Inflammatory macrophage treated with lipopolysaccharide for 4 hours (primary cell): Measurements from ENCODE around the gene RNPEPL1.
"Not testable (repeated sequence)": the region's sequence is repeated elsewhere in the genome, so short reads cannot be mapped to it uniquely, and the experiment has no call there.

Experiments used
- DNase-seq: peaks from one replicate; pipeline ENCODE4 v3.0.0-alpha.2; 2020

RNPEPL1 gene

DNA sequence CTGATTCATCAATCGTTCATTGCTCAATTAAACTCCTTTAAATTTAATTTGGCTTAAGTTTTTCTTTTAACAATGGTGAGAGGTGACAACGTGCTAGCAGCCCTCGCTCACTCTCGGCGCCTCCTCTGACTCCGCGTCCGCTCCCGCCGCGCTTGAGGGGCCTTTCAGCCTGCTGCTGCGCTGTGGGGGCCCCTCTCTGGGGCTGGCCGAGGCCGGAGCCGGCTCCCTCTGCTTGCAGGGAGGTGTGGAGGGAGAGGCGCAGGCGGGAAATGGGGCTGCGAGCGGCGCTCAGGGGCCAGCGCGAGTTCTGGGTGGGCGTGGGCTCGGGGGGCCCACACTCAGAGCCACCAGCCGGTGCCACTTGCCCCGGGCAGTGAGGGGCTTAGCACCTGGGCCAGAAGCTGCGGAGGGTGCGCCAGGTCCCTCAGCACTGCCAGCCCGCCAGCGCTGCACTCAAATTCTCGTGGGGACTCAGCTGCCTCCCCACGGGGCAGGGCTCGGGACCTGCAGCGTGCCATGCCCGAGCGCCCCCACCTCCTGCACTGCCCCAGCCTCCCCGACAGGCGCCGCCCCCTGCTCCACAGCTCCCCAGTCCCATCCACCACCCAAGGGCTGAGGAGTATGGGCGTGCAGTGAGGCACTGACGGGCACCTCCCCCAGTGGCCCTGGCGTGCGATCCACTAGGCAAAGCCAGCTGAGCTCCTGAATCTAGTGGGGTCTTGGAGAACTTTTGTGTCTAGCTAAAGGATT, 30.1 kb upstream of the RNPEPL1 start:
- DNase-seq: no peak

DNA sequence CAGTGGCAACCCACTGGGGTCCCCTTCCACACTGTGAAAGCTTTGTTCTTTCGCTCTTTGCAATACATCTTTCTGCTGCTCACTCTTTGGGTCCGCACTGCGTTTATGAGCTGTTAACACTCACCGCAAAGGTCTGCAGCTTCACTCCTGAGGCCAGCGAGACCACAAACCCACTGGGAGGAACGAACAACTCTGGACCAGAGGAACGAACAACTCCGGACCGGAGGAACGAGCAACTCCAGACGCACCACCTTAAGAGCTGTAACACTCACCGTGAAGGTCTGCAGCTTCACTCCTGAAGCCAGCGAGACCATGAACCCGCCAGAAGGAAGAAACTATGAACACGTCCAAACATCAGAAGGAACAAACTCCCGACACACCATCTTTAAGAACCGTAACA, 29.2 kb upstream of the RNPEPL1 start:
- not testable (repeated sequence) for DNase-seq

DNA sequence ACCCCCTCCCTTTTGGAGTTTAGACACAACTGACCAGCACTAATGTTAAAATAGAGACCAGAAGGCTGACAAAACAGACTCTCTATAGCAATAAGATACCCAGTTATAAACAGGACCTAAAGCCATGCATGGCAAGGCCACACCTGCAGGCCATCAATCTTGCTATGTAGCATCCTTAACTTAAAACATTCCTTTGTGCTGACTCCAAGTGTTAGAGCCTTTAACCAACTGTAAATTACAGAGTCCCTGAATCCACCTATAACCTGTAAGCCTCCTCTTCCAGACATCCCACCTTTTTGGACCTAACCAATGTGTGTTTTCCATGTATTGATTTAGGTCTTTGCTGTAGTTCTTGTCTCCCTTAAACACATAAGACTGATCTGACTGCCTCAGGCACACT, 28.4 kb upstream of the RNPEPL1 start:
- no peak for DNase-seq

DNA sequence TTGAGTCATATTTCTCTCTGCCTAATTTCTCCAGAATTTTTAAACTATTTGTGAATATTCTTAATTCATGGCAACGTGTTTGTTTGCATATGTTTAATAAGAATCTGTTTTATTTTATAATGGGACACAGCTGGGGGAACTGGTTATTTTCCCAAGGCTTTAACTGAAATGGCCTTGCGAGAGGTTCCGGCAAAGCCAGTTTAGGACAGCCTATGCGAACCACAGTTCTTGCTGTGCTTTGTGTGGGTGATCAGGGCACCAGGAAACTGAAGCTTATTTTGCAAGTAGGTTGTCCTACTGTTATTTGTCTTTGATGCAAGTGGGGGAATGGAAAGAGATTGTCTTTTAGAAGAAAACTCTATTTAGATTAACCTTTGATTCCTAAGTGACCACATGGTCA, 17.0 kb upstream of the RNPEPL1 start:
- DNase-seq: no peak

DNA sequence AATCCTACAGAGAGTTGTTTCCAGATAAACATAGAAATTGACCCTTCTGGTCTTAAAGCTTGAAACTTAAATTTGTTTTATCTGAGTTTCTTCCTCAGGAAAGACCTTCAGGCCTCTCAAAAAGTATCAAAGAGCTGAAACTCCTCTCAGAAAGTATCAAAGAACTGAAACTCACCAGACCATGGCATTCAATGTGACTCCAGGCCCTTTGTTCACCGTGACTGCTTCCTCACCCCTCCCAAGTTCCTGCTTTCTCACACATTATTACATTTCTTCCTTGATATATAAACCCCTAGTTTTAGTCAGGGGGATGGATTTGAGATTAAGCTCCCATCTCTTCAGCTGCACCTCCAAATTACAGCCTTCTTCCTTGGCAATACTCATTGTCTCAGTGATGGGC, 16.5 kb upstream of the RNPEPL1 start:
- no peak for DNase-seq

DNA sequence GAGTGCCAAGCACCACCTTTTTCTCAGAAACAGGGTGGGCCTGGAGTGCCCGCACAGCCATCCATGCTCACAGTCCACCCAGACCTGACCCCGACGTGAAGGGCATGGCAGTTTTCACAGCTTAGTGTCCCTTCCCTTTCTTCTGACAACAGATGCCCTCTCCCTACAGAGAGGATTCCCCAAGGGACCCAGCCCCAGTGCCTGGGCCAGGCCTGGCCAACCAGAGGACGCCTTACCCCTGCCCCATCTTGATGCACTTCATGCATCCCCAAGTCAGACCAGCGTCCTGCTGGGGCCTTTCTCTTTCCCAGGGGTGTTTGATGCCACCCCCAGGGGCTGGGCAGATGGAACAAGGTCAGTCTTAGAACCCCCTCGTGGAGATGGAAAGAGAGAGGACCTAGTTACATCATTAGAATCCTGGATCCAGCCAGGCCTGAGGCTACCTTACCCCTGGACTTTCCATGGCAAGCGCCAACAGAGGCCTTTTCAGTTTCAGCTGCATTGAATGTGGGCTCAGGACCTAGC, 14.3 kb upstream of the RNPEPL1 start:
- no peak for DNase-seq

DNA sequence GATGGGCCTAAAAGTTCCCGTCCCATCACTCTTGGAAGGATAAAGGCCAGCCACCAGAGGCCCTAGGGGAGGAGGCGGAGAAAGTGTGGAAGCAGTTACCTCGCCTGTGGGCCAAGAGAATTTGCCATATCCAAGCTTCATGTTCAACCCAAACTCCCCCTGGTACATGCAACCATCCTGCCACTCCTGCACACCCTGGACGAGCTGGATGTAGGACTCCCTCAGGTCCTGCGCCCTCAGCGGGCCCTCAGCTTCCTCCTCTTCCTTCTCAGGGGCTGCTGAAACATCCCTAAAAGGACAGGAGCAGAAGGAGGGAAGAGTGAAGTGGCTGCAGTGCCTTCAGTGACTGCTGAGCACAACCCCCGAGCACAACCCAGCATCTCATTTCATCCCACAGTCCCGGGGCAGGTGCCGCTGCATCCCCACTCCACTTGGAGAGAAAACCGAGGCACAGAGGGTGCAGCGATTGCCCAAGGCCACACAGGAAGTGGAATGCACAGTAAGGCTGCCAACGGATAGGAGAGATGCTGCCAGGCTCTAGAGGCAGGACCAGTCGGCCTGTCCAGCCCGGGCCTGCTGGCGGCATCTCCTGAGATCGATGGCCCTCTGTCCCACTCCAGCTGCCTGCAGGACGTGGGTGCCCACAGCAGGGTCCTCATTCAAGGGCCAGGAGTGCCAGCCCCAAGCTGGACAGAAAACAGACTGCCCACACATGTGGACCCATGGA, 13.4 kb upstream of the RNPEPL1 start:
- DNase-seq: no peak

DNA sequence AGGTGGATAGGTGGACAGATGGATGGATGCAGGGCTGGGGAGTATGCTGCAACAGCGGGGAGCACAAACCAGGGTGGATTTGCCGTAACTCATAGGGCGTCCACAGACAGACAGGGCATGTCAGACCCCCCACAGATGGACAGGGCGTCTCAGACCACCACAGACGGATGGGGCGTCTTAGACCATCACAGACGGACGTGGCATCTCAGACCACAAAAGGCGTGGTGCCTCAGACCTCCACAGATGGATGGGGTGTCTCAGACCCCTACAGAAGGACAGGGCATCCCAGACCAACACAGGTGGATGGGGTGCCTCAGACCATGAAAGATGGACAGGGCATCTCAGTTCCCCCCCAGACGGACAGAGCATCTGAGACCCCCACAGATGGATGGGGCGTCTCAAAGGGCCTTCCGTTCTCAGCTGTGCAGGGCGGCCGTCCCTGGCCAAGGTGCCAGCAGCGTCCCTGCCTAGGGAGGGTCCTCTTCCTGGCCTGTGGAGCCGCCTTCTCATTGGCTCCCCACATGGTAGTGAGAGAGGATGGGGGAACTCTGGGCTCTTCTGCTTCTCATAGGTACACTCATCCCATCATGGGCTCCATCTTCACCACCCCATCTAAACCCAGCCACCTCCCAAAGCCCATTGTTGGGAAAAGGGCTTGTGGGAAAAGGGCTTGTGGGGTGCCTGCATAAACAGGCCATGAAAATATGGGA, 12.6 kb upstream of the RNPEPL1 start:
- DNase-seq: no peak

DNA sequence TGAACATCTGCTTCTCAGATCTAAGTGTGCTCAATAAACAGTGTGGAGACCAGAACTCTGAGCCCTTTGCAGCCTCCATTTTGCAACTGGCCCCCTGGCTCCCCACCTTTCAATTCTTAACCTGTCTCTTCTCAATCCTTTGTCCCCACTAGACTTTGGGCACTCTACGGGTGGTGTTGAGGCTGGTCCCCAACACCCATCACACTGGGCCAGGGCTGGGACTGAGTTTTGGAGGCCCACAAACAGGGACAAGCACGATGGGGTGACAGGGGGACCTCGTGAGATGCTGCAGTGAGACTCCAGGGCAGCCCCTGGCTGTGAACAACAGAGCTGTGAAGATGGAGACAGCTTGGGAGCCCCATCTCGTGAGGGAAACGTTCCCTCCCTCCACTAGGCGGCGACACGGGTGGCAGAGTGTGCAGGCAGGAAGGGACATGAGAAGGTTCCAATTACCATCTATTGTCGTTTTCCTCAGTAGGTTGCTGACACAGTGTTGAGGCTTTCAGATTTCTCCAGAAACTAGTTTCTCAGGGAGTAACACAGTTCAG, 11.7 kb upstream of the RNPEPL1 start:
- DNase-seq: peak; percentile 44

DNA sequence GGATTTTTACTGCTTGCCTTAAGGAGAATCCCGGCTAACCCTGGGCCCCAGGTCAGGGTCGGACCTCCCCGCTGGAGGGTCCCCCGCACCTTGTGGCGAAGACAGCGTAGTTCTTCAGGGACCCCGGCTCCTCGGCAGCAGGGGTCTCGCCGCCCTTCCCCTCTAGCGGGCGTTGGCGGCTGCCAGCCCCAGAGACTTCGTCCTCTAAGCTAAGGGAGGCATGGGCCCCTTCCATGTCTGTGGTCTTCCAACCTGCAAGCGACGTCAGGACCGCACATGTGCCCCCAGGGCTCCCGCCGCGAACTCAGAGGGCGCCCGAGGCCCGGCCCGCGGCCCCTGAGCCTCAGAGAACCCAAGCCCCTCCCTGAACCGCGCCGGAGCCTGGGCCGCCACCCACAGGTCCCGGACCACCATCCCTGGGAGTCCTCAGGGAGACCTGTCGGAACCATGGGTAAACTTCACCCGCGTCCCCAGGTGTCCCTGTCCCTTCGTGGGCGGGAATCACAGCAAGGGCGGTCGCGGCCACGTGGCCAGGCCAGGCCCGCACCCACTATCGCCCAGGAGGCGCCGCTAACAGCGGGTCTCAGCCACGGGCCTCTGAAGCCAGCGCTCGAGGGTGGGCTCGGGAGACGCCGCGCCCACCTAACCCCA, 11.1 kb upstream of the RNPEPL1 start:
- no peak for DNase-seq

DNA sequence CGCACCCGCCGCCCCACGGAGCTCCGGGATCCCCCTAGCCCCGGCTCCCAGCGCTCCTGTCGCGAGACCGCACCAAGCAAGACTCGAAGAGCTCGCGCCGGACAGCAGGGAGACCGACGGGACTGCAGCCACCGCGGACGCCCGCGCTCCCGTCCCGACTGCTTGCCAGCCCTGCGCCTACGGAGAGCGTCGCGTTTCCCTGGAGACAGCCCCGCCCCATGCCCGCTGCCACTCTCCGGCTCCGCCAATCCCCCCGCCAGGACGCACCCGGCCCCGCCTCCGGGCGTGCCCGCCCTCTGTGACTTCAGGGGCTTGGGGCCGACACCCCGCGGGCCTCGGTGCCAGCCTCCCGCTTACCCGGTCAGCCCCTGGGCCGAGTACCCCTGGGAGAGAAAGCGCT, 10.5 kb upstream of the RNPEPL1 start, which contains the start of gene ANKMY1:
Gene ANKMY1 (minus strand): TSS at position 181 of the 400 bp plus-strand sequence. CDS start 653 bp downstream, outside the sequence.
- peak; percentile 79 for DNase-seq

DNA sequence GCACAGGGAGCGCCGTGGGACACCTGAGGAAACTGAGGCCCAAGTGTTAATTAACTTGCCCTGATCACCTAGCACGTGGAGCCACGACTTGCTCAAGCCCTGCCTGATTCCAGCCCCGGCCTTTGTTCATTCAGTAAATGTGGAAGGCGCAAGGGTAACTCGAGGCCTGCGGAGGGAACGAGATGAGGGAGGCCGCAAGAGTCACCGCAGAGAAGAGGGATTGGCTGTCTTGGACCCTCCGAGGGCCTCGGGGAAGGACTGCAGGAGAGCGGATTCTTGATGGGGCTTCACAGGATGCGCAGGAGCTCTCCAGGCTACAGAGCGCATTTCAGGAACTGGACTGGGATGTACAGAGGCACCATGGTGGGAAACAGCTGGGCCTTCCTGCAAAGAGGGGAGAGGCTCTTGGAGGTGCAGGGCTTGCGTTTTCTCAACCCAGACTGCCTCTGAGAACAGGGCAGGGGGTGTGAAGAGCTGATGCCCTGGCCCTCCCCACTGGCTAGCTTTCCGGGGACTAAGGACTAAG, 10.0 kb upstream of the RNPEPL1 start:
- DNase-seq: no peak

DNA sequence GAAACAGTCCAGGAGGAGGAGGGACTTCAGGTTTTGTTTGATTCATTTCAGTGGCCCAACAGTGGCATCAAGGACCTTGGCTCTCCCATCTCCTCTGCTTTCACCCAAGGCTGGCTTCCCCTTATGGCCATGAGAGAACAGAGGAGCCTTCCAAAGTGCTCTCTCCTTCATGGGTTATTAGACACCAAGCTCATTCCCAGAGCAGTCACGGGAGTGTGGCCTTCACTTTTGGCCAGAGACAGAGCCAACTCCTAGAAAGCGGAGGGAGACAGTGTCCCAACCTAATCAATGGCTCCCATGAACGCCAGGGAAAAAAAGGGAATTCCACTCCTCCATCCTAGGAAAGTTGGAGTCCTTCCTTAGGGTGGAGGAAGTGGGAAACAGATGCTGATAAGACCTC, 9.0 kb upstream of the RNPEPL1 start:
- DNase-seq: no peak

DNA sequence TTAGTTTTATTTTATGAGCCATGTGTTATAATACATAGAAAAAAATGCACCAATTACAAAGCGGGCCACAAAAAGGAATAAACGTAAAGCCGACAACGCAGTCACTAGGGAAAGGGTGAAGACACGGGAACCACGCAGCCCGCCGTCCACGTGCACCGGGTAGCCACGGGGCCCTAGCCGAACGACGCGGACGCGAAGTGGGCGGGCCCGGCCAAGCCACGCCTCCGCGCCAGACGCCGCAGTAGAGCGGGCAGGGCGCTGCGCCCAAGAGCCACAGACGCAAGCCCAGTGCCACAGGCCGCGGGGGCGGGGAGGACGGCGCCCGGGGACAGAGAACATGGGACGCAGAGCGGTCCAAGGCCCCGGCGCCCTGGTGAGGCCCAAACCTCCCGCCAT, 8.2 kb upstream of the RNPEPL1 start, which contains the start of gene DUSP28:
Gene DUSP28 (plus strand): TSS at position 274 of the 396 bp plus-strand sequence. CDS start 328 bp downstream, outside the sequence.
- DNase-seq: peak; percentile 97

DNA sequence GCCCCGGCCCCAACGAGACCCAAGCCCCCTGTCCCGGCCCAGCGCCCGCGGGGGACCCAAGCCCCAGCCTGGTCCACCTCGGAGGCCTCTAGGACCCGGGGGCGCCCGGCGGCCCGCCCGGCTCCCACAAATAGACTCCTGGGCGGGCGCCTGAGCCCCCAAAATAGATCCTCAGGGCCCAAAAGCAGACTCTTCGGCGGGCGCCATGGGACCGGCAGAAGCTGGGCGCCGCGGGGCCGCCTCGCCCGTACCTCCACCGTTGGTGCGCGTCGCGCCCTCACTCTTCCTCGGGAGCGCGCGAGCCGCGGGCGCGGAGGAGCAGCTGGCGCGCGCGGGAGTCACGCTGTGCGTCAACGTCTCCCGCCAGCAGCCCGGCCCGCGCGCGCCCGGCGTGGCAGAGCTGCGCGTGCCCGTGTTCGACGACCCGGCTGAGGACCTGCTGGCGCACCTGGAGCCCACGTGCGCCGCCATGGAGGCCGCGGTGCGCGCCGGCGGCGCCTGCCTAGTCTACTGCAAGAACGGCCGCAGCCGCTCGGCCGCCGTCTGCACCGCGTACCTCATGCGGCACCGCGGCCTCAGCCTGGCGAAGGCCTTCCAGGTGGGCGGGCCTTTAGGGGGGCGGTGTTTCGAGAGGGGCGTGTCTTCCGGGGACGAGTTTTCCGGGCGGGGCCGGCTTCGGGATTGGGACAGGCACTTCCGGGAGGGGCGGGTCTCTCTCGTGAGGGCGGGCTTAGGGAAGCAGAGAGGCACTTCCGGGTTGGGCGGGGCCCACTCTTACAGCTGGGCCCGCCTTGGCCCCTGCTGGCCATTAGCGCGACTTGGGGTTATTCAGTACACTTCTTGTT, 7.6 kb upstream of the RNPEPL1 start:
- DNase-seq: peak; percentile 99

DNA sequence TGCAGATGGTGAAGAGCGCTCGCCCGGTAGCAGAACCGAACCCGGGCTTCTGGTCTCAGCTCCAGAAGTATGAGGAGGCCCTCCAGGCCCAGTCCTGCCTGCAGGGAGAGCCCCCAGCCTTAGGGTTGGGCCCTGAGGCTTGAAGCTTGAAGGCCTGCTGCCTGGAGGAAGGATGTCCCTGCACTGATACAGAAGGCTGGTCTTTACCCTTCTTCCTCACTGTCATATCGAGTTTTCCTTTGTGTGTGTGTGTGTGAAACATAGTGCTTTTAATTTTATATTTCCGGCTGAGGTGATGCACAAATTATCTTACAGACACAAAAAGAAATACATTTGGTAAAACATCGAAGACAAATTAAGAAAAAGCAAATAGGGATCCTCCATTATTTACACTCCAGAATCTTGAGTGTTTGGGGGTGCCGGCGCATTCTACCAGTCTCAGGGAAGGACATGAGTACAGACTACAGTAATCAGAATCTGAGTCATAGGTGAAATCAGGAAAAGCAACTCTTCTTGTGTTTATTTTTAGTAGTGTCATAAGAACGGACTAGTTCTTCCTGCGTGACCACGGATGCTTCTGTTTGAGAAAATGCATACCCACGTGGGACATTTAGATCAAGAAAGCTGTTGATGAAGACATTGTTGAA, 6.8 kb upstream of the RNPEPL1 start:
- peak; percentile 89 for DNase-seq

DNA sequence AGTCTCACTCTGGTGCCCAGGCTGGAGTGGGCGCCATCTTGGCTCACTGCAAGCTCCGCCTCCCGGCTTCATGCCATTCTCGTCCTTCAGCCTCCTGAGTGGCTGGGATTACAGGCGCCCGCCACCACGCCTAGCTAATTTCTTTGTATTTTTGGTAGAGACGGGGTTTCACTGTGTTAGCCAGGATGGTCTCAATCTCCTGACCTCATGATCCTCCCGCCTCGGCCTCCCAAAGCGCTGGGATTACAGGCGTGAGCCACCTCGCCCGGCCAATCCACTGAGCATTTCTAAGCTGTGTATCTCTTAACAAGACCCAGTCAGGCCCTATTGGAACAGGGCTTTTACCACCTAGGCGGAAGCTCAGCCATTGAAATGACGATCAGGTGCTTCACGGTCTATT, 5.1 kb upstream of the RNPEPL1 start:
- DNase-seq: not testable (repeated sequence)

DNA sequence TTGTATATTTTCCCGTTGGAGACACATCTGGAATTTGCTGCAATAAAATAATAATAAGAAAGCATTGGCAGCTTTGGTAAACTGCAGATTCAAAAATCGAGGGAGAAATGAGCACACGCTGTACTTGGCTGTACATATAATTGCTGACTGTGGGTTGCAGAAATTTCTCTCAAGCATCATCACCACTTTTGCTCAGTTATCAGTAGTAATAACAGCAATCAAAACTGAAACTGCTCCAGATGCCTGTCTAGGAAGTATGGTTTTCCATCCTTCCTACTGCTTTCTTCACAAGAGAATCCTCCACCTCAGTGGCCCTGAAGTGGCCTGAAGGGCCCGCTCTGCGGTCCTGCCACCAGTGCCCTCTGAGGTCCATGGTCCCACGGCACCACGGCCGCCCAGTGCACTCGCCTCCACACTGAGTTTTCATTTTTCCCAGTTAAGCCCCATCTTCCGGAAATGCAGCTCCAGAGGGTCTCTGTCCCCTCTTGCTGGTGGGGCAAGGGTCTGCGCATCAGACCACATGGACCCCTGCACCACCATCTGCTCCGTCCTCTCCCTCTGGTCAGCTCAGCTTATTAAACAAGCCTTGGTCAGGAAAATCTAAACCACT, 4.2 kb upstream of the RNPEPL1 start:
- DNase-seq: peak; percentile 57

DNA sequence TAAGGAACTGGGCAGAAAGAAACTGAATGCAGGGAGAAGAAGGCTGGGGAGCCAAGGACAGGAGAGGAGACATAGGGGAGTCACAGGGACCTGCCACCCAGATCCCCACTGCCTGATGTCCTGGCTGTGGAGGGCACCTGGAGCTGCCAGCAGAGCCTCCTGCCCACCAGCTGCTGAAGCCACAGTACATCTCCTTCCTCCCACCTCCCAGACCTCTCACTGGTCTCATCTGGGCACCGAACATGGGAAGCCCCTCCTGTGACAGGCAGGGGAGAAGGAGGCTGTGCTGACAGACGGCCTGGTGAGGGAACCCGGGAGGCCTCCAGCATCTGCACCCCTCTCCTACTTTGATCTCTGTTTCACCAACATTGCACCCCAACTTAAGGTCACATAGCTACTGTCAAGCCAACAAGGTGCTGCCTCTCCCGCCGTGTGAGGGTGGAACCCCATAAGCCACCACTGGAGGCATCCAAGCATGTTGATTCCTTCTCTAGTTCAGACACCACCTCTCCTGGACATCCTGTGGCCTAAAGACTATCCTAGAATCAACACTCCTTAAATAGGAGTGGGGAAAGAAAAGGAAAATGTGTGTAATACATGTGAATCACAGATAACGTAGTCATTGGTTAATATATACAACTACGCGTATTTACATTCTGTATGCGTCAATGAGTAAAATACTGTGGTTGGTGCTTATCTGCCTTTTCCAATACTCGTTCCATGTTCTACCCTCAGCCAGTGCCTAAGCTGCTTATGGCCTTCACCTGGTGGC, 3.5 kb upstream of the RNPEPL1 start:
- DNase-seq: peak; percentile 23
